CD4-positive, alpha-beta T cell treated with Interferon gamma for 1 hour (primary cell): ENCODE results near the gene FRMD5.
A peak's percentile ranks its signal among the peaks of the same experiment; 100 is the strongest.

ENCODE experiments used
- DNase-seq: peaks from one replicate; pipeline ENCODE4 v3.0.0-alpha.2; 2020

Gene FRMD5

DNA sequence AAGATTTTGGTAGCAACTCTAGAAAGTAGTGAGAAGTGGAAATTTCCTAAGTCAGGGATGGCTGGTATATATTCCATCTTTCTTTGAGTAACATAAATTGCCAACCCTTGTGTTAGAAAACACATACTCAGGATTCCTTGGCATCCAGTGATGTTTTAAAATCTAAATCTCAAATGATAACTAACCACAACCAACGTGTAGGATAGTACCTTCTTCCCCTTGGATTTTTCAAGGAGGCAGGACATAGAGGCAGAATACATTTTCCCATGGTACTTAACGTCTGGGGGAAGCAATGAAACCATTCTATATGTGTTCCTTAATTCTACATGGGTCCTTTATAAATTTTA, 274.8 kb downstream of the FRMD5 start:
- no peak for DNase-seq

DNA sequence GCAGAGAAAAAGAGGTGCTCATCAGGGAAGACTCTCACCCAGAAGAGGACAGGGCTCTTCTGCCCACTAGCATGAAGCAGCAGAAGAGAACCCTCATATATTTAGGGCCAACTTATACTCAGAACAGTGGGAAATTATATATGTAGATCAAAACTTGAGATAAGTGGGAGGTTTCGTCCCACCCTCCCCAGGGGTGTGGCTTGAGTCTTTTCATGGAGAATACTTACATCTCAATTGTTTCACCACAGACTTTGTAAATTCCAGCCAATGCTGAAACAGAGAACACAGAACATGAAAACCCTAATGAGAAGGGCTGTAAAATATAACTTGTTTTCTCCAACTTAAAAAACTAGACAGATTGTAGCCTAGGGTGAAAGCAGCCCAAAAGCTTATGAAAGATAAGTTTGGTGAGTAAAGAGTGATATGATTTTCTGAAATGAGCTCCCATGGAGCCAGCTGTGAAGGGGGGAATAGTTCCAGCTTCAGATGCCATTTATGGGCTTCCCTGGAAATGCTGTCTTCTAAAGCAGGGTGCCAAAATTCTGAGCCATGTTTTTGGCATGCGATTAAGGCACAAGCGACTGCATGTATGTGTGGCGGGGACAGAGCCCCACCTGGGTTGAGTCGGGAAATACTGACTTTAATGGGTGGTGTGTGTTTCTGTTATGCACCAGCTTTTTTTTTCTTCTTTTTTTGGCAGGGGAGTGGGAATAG, 275.4 kb downstream of the FRMD5 start:
- DNase-seq, result no peak

DNA sequence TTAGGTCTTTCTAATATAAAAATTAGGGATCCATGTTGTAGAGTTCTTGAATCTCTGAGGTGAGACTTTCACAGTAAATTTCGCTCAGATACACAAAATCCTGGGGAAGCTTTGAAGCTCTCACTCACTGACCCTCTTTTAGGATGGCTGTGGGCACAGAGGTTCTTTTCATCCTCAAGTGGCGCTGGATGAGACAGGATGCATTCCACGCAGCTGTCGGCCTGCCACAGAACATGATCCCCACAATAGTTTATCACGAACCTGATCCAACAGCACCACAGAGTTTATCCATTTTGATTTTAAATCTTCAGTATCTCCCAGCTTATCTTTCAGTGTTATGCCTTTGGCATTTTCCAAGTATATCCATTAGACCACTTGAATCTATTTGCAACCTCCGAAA, 276.4 kb downstream of the FRMD5 start:
- no peak for DNase-seq

DNA sequence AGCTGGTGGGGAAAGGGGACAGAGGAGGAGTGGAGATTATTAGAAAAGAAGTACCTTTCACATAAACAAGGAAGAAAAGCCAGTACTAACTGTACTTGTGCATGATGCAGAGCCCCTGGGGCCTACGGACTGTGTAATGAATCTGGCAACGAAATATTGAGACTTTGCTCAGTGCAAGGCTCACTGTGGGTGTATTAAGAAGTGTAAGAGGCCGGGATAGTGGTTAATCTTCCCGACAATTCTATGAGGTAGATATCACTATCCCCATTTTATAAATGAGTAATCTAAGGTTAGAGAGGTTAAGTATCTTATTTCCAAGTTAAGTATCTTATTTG, 278.8 kb downstream of the FRMD5 start:
- no peak for DNase-seq

DNA sequence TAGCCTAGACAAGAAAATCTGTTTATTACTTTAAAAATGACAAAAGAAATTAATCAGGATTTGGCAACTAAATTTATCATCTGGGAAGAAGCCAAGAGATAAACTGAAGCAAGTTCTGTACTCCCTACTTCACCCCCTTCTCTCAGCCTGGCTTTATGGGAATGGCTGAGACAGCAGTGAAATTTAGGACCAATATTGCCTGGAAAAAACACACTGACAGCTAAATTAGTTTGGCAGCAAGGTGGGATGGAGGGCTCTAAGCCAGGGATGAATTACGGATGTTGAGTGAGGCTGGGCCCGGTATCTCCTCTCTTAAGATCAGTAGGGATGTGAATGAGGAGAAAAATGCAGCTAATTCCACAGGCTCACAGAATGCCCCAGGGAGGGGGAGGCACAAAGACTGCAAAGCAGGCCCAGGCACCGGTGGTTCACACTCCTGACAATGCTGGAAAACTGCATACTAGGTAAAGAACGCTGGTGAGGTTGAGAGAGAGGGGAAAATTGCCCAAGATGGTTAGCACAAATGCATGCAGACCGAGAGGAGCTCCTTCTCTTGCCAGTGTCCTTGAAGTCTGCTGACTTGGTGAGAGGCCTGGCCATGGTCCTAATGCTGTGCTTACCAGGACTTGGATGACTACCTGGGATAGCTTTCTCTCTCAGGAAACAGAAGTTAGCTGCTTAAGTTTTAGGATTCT, 279.3 kb downstream of the FRMD5 start:
- DNase-seq, result no peak

DNA sequence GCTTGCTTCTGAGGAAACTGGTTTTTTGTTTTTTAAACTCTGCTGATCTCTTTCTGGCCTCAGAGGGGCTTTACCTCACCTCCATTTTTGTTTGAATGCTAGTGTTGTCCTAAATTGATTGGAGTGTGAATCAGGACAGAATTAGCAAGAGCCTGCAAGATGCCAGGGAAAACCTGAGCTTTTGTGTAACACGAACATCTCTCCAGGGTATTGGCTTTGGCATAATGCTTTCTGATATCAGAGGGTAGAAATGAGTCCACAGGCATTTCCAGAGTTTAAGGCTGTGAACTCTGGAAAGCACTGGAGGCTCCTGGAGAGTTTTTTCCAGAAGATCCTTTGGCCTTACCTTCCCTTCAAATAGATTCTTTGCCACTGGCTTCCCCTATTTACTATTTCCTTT, 281.1 kb downstream of the FRMD5 start:
- no peak for DNase-seq

DNA sequence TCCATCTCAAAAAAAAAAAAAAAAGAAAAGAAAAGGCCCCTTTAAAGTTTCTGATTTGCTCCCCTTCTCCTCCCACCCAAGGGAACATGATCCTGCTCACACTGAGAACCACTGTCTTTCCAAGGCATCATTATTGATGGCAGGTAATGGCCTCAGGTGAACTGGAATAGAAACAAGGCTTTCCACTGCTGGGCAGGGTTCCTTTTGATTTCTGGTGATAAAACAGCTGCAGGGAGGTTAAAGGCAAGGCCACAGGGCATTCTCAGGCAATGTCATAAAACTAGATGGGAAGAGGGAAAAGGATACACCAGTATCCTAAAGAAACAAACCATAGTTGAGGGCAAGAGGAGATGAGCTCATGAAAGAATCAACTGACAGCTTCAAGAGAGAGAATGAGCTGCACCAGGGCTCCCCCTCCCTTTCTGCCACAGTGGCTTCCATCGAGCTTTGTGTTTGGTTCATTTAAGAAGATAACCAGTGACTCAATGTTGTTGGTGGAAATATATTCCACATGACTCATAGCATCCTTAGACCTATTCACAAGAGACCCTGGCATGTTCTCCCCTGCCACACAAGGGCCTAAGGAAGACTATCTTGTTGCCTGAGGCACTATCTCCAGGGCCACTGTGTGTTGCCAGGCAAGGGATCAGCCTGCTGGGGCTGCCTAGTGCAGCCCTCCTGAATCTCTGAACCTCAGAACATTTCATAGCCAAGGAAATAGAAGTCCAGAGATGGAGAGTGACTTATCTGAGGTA, 281.9 kb downstream of the FRMD5 start:
- no peak for DNase-seq

DNA sequence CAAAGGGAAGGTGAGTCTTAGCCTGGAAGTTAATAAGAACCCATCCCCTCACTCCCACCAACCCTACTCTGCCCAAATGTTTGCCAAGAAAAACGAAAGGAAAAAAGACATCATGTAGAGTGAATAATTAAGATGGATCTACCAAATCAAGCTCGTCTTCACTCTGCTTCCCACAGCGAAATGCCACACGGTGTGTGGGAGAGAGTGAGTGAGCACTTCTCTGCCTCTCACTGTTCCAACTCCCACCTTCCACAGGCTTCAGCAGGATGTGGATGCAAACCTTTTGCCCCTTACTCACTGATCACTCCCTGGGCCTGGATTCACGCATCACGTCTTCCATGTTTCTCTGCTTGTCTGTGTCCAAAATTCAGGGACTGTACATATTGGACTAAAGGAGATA, 282.9 kb downstream of the FRMD5 start:
- DNase-seq, result no peak

DNA sequence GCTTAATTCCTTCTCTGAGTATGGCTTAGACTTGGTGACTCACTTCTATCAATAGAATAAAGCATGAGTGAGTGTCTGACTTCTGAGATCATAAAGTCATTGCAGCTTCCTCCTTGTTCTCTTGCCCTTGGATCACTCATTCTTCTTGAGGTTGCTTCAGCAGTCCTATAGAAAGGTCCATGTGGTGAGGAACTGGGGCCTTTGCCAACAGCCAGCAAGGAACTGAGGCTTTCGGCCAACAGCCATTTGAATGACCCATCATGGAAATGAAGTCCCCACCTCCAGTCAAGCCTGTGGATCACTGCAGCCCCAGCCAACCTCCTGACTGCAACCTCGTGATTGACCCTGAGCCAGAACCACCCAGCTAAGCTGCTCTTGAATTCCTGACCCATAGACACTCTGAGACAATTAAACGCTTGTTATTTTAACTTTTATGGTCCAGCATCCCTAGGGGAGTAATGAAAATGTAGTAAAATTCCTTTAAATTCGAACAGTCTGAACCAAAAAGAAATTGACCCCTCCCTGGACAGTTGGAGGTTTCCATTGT, 283.8 kb downstream of the FRMD5 start:
- DNase-seq, result no peak

DNA sequence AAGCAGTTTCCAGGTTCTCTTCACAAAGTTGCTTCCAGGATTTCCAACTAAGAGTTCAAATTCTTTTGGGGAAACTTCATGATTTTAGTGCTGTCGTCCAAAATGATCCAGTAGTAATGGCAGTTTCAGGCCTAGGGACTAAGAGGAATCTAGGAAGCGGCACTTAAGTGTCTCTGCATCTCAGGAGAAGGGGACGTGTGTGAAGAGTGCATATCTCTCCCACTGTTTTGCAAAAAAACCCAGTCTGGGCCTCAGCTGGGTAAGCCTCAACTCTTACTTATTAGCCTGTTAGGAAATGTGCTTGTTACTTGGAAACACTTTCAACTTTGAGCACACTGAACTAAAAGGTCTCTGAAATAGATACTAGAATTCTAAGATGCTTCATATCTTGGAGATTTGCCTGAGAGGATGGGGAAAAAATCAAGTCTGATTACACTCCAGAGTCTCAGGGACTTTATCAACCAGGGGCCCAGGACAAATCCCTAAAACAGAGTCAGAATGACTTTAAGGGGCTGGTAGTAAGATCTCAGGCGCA, 286.5 kb downstream of the FRMD5 start:
- no peak for DNase-seq

DNA sequence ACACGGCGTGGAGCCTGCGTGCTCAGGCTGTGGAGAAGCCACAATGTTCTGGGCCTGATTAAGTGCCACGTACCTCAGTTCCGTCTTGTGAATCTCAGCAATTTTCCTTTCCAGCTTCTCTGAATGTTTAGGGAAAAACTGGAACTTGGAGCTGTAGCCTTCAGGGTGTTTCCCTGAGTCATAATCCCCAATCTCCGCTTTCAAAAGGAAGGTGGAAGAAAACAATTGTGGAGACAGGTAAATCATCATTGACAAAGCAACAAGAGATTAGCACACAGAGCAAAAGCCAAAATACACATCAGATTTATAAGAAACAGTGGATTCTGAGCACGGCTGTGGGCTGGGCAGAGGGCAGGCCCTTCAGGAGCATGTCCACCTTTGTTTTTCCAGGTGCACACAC, 289.3 kb downstream of the FRMD5 start:
- no peak for DNase-seq

DNA sequence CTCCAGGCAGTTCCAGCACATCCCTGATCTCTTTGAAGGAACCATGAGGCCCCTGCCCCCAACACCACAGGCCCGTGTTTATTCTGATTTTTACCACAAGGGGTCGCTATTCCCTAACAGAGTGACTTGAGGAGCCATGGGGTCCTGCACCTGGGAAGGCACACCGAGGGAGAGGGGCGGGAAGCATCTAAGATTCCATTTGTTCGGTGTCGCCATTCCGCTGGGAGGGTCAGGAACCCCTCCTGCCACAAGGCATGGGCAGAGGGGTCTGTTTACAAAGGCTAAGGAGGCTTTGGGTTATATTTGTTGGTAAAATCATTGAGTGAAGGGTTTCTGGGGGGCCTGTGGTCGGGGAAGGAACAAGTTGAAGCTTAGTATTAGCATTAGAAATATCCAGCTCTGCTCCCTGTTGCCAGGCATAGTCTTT, 291.2 kb downstream of the FRMD5 start:
- DNase-seq, result peak; percentile 16

DNA sequence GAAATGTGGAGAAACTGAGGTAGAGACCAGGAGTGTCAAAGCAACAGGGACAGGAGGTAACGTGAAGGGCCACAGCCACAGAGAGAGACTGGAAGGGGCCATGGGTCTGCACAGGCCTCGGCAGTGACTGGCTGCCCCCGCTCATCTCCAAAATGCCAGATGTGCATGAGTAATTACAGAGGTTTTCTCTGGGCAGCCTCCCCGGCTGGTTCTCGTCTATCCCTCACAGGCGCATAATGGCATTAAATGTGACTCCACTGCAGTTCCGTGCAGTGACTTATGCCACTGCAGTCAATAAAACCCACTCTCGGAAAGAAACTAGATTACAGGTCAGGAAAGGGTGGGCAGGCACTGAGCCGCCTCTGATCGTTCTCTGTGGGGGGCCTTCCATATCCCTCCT, 293.6 kb downstream of the FRMD5 start:
- no peak for DNase-seq

DNA sequence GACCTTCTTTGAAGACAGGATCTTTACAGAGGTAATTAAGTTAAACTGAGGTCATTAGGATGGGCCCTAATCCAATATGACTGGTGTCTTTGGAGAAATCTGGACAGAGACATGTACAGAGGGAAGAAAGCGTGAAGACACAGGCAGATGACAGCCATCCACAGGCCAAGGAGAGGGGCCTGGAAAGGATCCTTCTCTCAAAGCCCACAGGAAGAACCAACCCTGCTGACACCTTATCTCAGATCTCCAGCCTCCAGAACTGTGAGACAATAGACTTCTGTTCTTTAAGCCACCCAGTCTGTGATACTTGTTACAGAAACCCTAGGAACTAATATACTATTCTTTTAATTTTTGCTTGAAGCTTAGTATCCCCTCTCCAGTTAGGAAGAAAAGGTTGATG, 294.1 kb downstream of the FRMD5 start:
- no peak for DNase-seq

DNA sequence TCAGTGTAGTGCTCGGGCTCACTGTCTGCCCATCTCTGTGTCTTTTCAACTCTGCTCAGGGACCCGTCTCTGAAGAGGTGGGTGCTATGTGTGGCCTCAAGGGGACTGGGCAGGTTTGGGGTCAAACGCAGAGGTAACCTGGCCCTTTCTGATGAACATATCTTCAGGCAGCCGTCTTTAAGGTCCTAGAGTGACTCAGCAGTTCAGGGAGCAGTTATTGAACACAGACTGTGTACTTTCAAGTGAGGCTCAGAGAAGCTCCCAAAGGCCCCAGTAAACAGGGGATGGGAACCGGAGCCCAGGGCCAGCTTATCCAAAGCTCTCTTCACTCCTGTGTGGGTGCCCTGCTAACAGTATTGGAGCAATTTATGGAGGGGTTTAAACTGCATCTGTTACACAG, 295.1 kb downstream of the FRMD5 start:
- no peak for DNase-seq

DNA sequence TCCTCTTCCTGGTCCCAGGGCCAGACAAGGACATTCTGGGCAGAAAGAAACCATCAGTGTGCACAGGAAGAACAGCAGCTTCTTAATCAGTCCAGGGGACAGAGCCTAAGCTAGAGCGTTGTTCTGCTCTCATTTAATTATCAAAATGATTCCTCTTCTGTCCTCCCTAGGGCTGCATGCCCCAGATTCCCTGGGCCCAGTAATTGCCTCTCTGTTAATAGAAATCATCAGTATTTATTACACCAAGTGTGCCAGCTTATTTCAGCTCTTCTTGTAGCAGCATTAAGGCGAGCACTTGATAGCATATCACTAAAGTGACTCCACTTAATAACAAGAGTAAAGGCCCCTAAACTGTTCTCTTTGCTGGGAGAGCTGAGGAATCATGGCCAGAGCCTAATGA, 296.2 kb downstream of the FRMD5 start:
- DNase-seq, result no peak

DNA sequence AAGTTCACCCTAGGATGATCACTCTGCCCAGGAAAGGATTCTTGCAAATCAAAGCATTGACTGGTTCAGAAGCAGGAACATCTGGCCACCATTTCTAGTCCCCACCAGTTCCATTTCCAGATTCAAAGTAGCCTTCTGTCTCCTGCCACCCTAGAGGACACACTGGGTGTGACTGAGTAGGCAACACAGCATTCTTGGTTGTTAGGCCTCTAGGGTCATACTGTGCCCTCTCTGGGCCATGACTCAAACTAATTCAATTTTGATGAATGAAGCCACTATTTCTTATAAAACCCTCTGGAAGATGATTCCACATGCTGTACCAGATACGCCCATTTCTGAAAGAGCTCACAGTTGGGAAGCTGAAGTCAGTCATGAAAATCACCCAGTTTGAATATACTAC, 298.5 kb downstream of the FRMD5 start:
- DNase-seq, result no peak

DNA sequence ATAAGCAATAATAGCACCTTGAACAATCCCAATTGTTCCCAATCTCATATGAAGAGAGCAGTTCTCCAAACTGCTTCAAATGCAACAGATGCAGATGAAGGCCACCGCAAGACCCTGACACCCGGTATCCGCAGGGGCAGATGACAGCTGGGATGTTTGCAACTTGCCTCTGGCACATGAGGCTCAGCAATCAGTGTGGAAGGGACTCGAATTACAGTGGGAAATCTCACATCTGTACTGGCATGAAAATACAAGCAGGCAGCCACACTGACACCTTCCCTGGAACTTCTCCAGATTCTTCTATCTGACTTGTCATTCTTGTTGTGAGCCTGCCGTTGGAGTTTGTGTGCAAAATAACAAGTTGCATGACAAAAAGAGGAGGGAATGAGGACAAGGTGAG, 299.5 kb downstream of the FRMD5 start:
- DNase-seq, result no peak

DNA sequence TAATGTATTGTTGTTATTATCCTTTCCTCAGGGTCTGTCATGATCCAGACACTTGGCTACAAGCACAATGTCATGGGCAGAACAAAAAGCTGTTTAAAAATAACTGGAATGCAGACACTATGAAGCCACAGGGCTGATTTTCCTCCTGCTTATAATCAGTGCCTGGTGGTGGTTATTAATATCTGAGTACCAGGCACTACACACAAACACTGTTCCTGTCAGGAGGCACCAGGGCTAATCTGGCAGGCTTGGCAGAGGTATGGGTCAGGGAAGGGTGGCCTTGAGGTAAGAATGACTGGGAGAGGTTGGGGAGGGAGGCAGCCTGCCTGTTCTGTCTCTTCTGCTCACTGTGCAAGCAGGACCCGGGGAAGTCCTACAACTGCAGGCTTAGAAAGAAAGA, 301.1 kb downstream of the FRMD5 start:
- no peak for DNase-seq

DNA sequence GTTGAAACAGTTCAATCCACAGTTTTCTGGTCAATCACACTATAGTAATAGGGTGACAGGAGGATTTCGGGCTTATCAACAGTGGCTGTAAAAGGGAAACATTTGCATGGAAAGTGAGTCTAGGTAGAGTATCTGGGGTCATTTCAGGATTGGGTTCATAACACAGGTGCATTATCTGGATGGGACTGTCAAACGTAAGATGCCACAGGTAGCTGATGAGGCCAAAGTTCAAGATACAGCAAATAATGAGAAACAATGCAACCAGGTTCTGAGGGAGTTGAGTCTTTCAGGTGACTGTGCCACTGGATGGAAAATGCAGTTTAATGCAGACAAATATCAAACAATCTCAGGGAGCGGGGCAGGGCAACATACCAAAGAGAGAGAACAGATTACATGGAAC, 306.0 kb downstream of the FRMD5 start:
- no peak for DNase-seq

DNA sequence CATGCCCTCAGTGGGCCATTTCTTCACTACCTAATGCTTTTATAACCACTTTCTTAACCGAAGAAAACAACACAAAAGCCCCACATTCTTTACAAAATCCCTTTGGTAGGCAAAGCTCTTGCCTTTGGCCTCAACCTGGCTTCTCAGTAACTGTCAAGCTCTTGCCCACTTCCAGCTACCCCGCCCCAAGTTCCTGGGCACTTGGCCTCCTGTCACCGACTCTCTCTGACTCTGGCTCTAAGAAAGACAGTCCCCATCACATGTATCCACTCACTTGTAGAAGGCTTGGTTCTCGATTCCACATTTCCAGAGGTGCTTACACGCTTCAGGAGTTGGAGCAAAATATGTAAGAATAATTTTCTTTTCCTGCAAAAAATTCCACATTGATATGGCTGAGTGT, 307.2 kb downstream of the FRMD5 start:
- no peak for DNase-seq

DNA sequence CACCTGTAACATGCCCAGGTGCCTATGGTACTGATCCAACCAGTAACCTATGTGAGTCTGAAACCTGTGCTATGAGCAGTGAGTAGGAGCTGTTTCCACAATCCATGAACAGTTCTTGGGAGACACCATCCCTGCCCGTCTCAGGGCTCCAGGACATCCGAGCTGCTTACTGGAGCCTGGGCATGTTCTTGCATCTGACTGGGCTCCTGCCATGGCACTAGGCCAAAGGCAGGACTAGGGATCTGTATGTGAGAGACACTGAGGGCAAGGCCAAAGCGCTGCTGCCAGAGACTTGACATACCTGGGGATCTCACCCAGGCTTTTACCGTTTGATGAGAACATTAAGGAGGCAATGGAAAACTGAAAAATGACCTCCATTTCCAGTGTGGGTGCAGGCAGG, 308.5 kb downstream of the FRMD5 start:
- no peak for DNase-seq

DNA sequence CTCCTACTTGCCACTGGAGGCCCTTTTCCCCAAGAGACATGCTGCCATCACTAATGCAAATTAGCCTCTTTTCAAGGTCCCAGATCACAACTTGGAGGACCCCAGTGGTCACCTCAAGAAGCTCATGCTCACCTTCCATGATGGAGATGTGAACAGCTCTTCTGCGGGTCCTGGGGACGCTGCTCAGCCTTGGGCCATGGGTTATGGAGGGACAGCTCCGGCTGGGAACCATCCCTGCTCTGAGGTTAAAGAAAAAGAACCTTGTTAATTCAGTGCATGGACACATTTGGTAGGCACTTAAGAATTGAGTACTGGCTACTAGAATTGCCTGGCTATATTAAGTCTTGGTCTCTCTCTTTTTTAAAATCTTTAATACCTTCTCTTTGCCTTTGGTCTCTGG, 311.5 kb downstream of the FRMD5 start:
- DNase-seq, result no peak

DNA sequence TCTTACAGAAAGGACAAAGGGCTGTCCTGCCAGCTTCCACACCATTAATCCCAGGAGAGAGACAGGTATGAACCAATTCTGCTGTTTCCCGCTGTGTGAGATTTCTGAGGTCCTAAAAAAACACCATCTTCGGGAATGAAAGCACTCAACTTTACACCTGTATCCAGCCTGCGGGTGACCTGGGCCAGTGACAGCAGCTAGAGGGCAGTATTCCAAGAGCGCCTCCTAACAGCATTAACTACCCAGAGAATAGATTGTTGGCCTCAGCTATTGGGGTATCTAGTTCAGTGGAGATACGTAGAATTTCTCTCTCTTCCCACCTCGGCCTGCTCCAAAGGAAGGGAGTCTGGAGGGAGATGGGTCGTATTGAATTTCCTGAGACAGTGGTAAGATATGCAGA, 313.1 kb downstream of the FRMD5 start:
- DNase-seq, result no peak
